ENCODE results near the gene DDN.

Gene DDN

DNA sequence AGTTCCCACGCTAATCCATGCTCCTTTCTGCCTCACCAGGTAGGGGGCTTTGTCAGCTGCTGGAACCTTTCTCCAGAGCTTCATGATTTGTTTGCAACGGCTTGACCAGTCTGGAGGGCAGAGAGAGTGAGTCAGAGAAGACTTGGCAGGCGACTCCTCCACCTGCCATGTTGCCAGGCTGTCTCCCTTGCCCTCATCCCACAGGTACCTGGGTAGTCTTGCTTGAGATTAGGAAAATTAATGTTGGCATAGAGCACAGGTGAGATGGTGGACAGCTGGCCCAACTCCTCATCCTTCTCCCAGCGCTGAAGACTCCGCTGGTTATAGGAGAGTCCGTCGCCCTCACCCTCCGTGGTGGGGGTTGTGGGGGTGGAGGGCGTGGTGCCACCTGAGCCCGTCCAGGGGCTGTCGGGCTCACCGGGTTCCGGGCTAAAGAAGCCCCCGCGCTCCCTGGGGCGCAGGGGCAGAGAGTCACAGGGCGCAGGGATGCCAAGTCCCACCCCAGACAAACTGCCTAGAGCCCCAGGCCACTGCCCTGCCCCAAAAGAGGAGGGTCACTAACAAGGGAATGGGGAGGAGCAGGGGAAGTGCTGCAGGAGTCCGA, 42.8 kb upstream of the DDN start:
- no peak for DNase-seq (ENCODE audit: low read depth)
- no peak overlapping the region for H3K4me3 ChIP-seq (ENCODE audit: low read depth, low read length)
- TF ChIP-seq, protein P1, sequence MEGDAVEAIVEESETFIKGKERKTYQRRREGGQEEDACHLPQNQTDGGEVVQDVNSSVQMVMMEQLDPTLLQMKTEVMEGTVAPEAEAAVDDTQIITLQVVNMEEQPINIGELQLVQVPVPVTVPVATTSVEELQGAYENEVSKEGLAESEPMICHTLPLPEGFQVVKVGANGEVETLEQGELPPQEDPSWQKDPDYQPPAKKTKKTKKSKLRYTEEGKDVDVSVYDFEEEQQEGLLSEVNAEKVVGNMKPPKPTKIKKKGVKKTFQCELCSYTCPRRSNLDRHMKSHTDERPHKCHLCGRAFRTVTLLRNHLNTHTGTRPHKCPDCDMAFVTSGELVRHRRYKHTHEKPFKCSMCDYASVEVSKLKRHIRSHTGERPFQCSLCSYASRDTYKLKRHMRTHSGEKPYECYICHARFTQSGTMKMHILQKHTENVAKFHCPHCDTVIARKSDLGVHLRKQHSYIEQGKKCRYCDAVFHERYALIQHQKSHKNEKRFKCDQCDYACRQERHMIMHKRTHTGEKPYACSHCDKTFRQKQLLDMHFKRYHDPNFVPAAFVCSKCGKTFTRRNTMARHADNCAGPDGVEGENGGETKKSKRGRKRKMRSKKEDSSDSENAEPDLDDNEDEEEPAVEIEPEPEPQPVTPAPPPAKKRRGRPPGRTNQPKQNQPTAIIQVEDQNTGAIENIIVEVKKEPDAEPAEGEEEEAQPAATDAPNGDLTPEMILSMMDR (IDR thresholded peaks at IDR 0.05; ENCODE audit: control insufficient read depth, extremely low read depth, insufficient read depth): no peak

DNA sequence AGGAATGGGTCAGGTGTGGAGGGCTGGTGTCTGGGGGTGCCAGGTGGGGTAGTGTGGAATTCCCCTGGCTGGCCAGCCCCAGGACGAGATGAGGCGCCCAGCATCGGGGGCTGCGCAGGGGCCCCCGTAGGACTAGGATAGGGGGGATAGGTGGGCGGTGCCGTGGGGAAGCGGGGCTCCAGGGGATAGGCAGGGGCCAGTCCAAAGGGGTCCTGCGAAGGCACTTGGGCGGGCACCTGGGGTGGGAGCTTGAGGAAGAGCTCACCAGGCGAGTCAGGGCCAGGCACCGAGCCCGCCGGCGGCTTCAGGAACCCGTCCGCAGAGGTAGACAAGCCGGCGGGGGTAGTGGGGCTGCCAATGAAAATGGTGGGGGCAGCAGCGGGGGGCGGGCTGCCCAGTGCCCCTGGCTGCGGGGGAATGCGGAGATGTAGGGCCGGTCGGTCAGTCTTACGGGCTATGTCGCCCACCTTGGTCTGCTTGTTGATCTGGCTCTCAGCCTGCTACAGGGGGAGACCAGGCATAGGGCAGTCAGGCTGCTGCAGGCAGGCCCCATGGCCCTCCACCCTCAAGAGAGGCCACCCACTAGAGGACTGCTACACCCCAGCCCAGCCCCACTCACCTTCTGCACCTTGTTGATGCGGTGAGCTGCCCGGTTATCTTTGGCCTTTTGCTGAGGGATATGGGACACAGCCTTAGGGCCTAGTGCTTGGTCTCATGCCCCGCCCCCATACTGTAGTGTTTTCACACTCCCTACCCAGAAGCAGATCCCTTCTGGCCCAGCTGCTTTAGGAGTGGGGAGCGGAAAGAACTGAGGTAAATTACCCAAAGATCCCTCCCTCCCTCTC, 42.1 kb upstream of the DDN start:
- H3K4me3 ChIP-seq (ENCODE audit: low read depth, low read length): no peak overlapping the region
- no peak for DNase-seq (ENCODE audit: low read depth)
- TF ChIP-seq, protein P1 (IDR thresholded peaks at IDR 0.05; ENCODE audit: control insufficient read depth, extremely low read depth, insufficient read depth): no peak

DNA sequence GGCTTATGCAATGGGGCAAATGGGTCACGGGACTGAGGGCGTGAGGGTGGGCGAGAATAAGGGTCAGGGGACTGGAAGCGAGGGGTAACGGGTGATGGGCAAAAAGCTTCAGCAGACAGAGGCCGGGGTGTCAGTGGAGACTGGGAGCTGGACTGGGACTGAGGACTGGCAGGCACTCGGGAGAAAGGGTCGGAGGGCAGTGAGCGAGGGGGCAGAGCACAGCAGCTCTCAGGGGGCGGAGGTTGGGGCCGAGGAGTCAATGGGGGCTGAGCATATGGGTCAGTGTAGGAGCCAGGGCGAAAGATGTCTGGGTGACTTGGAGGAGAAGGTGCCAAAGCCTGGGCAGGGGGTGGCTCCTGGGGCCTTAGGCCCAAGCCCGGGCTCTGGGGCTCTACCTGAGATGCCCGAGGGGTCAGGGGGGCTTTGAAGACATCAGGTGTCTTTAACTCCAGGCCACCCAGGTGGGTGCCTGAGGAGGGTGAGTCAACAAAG, 41.2 kb upstream of the DDN start:
- DNase-seq (ENCODE audit: low read depth): no peak
- TF ChIP-seq, protein P1 (IDR thresholded peaks at IDR 0.05; ENCODE audit: control insufficient read depth, extremely low read depth, insufficient read depth): no peak
- no peak overlapping the region for H3K4me3 ChIP-seq (ENCODE audit: low read depth, low read length)

DNA sequence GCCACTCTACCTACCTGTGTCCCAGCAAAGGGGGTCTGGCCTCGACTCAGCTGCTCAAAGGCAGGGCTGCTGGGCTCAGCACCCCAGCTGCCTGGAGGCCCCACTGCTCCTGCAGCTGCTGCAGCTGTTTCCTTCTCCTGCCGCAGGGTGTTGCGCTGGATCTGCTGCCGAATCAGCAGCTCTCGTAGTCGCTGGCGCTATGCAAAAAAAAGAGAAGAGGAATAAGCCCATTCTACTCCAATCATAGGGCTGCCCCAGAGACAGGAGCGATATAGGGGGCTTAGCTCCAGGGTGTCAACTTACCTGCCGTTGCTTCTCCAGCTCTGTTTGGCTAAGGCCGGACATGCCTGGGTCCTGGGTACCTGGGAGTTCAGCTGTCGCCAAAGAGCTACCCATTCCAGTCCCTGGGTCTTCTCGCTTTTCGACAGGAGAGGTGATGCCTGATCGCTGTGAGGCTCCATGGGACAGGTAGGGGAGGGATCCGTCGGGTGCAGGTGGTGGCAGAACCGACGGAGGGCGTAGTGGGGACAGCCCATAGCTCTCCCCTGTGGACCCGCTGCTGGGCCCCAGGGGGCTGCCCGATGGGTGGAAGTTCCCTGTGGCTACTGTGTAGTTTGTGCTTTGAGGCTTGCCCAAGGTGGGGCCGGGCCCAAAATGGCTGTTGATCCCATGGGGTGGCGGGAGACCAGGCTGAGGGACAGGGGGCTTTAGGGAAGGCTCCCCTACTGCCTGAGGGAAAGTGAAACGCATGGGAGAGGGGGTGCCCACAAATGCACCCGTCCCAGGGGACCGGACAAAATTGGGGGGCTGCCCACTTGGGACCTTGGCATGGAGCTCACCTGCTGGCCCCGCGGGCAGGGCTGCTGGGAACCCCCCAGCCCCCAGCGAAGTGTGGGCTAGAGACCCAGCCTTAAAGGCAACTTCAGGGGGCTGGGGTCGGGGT, 40.5 kb upstream of the DDN start:
- H3K4me3 ChIP-seq (ENCODE audit: low read depth, low read length): no peak overlapping the region
- TF ChIP-seq, protein P1 (IDR thresholded peaks at IDR 0.05; ENCODE audit: control insufficient read depth, extremely low read depth, insufficient read depth): no peak
- DNase-seq (ENCODE audit: low read depth): no peak

DNA sequence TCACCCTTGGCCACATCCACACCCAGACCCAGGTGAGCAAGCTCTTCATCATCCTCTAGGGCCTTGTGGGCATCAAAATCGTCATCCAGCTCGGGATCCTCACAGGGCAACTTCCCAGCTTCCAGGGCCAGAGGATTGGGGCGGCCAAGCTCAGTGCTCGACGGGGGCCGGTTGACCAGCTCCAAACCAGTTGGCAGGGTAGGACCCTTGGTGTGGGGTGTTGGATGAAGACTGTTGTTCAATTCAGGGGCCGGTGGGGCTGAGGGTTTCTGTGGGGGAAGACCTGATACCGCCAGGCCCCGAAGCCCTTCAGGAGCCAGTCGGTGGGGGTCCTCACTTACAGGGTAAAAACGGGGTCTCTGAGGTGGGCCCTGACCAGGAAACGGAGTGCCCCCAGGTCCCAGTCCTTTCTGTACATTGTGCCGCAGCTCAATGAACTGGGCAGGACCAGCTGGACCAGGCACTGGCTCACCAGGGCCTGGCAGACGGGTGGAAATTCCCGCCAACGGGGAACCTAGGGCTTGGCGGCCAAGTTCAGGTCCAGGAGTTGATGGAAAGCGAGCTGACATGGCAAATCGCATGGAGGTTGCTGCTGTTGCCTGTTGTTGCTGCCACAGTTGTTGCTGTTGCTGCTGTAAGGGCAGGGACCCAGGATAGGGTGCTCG, 39.2 kb upstream of the DDN start:
- TF ChIP-seq, protein P1 (IDR thresholded peaks at IDR 0.05; ENCODE audit: control insufficient read depth, extremely low read depth, insufficient read depth): no peak
- H3K4me3 ChIP-seq (ENCODE audit: low read depth, low read length): no peak overlapping the region
- DNase-seq (ENCODE audit: low read depth): no peak

DNA sequence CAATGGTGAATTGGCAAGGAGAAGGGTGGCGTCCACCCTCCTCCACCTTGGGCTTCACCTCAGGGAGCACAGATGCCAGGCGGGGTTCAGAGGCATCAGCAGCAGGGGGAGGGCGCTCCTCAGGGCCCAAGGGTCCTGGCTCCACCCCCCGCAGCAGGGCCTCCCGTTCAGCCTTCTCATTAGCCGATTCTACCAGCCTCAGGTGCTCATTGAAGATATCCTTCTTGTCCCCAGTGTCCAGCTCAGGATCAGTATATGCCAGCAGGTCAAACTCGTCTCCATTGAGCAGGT, 38.7 kb upstream of the DDN start:
- TF ChIP-seq, protein P1 (IDR thresholded peaks at IDR 0.05; ENCODE audit: control insufficient read depth, extremely low read depth, insufficient read depth): no peak
- no peak for DNase-seq (ENCODE audit: low read depth)
- no peak overlapping the region for H3K4me3 ChIP-seq (ENCODE audit: low read depth, low read length)
